GM19240 (cell line): ENCODE results near the gene BRMS1.
"Not testable (repeated sequence)": the region's sequence is repeated elsewhere in the genome, so short reads cannot be mapped to it uniquely, and the experiment has no call there.

ENCODE experiments used
- DNase-seq: peaks from one replicate; pipeline ENCODE4 v3.0.0; 2011; ENCODE audit warnings: low spot score; ENCODE audit not compliant: insufficient read length

The BRMS1 gene

GRCh38 chr11:66363187-66363601 lies 18.3 kb upstream of the BRMS1 start:
- no peak for DNase-seq

GRCh38 chr11:66362481-66363147 lies 17.7 kb upstream of the BRMS1 start:
- DNase-seq = no peak

GRCh38 chr11:66361502-66361941 lies 16.6 kb upstream of the BRMS1 start:
- no peak for DNase-seq

- no peak for DNase-seq
Measured at GRCh38 chr11:66360406-66361073, 15.6 kb upstream of the BRMS1 start.

- no peak for DNase-seq
Measured at GRCh38 chr11:66359662-66360087, 14.8 kb upstream of the BRMS1 start.

DNA sequence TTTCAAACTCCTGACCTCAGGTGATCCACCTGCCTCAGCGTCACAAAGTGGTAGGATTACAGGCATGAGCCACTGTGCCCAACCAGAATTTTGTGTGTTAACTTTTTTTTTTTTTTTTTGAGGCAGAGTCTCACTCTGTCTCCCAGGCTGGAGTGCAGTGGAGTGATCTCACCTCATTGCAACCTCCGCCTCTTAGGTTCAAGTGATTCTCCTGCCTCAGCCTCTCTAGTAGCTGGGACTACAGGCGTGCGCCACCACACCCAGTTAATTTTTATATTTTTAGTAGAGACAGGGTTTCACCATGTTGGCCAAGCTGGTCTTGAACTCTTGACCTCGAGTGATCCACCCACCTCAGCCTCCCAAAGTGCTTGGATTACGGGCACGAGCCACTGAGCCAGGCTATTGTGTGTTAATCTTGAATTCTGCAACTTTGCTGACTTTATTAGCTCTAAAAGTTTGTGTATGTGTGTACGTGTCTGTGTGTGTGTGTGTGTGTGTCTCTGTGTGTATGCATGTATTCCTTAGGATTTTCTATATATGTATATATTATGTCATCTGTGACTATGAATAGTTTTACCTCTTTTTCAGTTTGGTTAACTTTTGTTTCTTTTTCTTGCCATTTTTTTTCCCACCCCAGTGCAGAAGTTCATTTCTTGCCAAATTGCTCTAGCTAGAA lies 5.8 kb upstream of the BRMS1 start:
- DNase-seq = not testable (repeated sequence)

DNA sequence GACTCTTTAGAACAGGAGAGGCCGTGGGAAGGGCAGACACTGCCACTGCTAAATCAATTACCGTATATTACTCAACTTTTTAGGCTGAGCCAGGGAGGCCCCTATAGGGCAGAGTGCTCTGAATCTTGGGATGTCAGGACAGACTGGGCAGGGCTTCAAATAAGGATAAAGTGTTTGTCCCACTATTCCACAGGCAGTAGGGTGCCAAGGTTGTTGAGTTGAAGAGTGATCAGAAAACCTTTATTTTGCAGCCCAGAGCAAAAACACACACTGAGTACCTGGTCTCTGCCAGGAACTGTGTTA lies 4.1 kb upstream of the BRMS1 start:
- no peak for DNase-seq

- peak; percentile 53 for DNase-seq
Measured at GRCh38 chr11:66347425-66348276, 2.7 kb upstream of the BRMS1 start, which contains the start of gene B4GAT1. Gene B4GAT1 (minus strand): TSS chr11:66347629. CDS start chr11:66347545, 84 bp downstream.

- DNase-seq = no peak
Measured at GRCh38 chr11:66346476-66347424, 1.8 kb upstream of the BRMS1 start.

- no peak for DNase-seq
Measured at GRCh38 chr11:66345316-66345649, 379 bp upstream of the BRMS1 start.

- DNase-seq = no peak
Measured at GRCh38 chr11:66343176-66343575, 1.7 kb downstream of the BRMS1 start.

- no peak for DNase-seq
Measured at GRCh38 chr11:66341502-66342126, 3.3 kb downstream of the BRMS1 start.

DNA sequence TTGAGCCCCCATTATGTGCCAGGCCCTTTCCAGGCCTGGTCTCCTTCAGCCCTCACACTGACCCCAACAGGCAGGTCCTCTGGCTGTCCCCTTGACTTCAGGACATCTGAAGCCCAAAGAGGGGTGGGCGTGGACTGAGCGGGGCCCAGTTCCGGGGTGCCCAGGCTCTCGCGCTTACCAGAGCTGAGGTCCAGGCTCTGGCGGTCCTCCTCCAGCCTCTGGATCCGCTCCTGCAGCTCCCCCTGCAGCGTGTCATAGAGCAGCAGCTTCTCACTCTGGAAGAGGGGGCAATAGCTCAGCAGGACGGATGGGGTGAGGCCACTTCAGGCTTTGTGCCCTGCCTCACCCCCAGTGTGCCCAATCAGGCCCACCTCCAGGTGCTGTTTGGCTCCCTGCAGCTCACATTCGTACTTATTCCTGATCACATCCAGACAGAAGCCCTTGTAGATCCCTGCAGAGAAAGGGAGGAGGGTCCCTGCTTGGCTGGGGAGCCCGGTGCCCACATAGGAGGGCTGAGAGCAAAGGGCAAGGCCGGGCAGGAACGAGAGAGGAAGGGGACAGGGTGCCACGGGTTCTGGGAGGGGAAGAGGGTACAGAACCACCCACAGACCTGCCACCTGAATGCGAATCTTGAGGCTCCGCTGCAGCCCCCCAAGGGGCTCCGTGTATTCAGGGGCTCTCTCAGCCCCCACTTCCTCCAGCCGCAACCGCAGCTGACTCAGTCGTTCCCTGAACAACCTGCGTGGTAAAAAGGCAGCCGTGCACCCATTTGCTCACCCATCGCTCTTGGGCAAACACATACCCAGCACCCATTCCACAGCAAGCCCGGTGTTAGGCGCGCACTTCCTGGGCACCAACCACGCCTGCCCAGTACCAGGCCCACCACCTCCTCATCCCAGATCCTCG lies 4.1 kb downstream of the BRMS1 start:
- DNase-seq = no peak

DNA sequence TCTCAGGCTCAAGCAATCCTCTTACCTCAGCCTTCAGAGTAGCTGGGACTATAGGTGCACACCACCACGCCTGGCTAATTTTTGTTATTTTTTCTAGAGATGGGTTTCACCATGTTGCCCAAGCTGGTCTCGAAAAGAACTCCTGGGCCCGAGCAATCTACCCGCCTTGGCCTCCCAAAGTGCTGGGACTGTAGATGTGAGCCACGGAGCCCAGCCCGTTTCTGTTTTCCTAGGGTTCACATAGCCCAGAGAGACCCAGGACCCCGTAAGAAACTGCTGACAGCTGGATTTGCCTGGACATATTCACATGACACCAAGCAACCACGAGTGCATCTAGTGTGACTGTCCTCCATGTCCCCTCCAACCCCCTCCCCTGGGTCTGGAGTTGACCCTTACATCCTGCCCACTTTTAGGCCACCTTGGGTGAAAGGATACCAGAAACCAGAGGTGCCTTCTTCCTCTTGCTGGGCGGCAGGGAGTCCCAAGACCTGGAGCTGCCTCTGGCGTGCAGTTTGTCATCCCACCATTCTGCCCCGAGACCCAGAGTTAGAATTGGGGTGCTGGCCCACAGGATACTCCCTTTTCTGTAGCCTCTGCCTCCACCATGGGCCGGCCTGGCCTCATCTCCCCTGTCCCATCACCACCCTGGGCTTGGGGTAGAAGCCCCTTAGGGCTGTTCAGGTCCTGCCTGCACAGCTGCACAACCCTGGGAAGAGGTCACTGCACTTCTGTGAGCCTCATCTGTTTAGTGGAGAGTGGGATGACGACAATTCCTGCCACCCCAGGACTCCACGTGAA lies 5.0 kb downstream of the BRMS1 start:
- DNase-seq = no peak

- DNase-seq = no peak
Measured at GRCh38 chr11:66339162-66339675, 5.7 kb downstream of the BRMS1 start.

DNA sequence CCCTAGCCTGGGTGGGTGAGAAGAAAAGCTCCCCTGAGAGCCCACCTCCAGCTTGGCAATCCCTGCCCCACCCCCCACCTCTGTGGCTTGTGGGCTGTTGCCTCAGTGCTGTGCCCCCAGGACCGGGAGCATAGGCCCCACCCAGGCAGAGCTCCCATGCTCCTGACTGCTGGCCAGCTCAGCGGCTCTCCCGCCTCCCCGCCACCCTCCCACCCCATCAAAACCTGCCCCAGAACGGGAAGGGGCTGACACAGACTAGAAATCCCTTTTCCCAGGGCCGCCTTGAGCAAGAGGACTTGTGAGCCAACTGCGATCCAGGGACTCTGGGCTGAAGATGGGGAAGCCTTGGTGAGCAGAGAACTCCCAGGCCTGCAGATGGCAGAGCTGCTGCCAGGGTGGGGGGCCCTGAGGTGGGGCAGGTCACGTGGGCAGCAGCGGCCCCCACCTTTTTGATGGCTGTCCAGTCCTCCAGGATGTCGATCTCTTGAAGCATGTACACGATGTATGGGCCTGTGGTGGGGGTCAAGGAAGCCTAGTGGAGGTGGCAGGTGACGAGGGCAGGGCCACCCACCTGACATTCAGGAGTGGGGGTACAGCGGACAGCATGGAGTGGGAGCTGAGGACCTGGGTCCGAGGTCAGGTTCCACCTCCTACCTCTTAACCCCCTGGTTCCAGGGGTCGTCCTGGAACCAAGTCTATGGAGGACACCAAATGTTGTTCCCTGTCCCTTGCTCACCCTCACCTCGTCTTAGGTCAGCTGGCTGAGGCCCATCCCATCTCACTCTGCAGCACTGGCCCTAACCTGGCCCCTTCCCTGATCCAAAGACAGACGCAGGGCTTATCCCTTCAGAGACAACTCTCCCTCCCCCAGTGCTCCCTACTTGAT lies 6.4 kb downstream of the BRMS1 start:
- DNase-seq = no peak
